NCI-H146 treated with DMSO at 0.1 percent for 48 hours (cell line): ENCODE results near the gene UBE2Q1.

Experiments
- DNase-seq: peaks from one replicate; lab custom pipeline; 2025; ENCODE audit not compliant: unreplicated experiment; lab: John Stamatoyannopoulos, UW

The UBE2Q1 gene

GRCh38 chr1:154557939-154558719 is at the start of gene UBE2Q1:
Gene UBE2Q1 (minus strand): TSS chr1:154558662. CDS start chr1:154558553, 109 bp downstream.
- DNase-seq: no peak

DNA sequence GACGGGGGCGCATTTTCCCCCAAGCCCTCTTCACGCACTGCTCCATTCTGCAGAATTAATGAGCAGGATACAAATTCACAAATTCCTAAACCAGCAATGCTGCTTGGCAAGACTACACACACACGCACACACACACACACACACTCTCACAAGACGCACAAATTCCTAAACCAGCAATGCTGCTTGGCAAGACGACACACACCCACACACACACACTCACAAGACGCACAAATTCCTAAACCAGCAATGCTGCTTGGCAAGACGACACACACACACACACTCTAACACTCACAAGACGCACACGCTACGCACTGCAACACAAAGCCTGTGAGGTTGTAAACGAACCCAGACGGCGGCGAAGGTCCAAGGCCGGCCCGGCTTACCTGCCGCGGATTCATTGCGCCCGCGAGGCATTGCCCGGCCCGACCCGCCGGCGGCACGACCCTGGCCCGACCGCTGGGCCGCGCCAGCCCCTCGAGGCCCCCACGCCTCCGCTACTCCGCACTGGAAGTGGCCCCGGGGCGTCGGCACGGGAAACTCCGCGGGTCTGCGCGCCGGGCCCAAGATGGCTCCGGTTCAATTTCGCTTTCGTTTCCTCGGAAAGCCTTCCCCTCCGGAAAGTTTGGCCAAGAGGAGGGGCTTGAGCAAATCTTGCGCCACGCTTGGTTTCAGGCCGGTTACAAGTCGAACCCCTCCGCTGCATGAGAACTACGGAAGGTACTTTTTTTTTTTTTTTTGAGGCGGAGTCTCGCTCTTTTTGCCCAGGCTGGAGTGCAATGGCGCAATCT is 49.3 kb upstream of the UBE2Q1 start, which contains the start of gene ADAR:
TSS of gene ADAR (minus strand) at position 578 of the 788 bp plus-strand sequence. CDS start at position 398, 180 bp downstream.
- peak; percentile 27 for DNase-seq

DNA sequence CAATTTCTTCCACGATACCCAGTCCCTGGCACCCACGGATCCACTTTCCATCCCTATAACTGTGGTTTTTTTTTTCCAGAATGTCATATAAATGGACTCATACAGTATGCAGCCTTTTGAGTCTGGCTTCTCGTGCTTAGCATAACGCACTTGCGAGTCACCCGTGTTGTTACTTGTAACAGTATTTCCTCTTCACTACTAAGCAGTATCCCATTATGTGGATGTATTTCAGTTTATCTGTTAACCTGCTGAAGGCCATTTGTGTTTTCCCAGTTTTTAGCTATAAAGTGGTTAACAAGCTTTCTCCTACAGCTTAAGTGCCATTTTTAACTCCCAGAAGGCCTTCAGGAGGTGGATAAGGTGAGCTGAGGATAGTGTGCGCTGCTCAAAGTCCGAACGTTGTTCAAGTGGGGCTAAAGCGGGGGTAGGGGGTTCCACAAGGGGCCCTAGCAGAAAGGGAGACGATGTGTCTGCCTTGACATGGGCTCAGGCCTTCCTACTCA is 48.7 kb upstream of the UBE2Q1 start:
- DNase-seq: no peak

DNA sequence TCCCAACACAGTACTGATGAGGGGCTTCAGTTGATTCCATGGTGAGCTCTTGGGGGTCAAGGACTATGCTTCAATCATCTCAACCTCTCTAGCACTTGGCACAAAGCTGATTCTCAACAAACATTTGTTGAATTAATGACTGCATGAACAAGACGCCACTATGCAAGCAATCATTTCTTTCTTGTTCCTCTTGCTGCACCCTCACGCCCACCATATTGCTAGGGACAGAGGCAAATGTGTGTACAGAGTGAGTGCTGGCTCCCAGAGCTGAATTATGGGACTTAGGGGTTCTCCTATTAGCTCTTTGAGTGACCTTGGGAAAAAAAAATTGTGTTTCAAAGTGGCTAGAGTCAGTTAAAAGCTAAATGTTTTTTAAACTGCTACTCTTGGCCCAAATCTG is 47.1 kb upstream of the UBE2Q1 start:
- DNase-seq: no peak

GRCh38 chr1:154603317-154603716 is 44.9 kb upstream of the UBE2Q1 start:
- no peak for DNase-seq

DNA sequence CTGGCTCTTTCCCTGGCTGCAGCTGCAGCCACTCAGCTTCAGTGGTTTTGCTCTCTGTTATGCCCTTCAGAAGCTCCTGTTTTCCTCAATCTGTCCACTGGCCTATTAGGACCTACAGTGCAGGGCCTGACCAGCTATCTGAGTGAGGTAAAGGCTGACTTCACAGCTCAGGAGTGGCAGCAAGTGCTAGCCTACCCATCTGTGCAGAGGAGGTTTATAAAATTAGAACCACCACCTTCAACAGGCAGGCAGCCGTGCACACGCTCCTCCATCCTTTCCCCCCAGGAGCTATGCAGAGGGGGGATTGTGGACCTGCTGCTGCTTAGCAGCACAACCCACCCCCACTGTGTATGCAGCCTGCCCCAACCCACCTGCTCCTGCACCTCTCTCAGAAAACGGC is 41.2 kb upstream of the UBE2Q1 start:
- DNase-seq: no peak

- DNase-seq: no peak
Measured at GRCh38 chr1:154598871-154599635, 40.6 kb upstream of the UBE2Q1 start.

DNA sequence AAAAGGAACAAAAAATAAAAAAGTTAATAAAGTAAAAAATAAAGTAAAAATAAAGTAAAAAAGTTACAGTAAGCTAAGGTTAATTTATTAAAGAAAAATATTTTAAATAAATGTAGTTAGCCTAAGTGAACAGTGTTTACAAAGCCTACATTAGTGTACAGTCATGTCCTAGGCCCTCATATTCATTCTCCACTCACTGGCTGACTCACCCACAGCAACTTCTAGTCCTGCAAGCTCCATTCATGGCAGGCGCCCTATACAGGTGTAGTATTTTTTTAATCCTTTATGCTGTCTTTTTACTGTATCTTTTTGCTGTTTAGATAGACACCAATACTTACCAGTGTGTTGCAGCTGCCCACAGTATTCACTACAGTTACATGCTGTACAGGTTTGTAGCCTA is 37.2 kb upstream of the UBE2Q1 start:
- no peak for DNase-seq

GRCh38 chr1:154594811-154595210 is 36.3 kb upstream of the UBE2Q1 start:
- no peak for DNase-seq

DNA sequence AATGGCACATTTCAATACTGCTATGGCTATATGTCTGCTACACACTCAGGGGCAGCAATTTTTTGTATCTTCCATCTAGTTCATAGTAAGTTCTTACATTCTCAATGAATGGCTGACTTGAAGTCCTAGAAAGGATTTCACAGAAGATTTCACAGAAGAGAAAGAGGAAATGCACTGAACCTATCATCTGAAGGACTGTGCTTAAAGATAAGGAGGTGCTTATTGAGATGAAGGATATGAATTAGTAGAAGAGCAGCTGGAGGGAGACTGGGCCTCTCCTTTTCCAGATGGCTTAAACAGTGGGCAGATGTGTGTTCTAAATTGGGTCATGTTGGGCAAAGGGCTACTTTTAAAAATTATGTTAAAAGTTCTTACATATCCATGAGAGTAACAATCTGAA is 34.9 kb upstream of the UBE2Q1 start:
- no peak for DNase-seq

GRCh38 chr1:154591206-154591605 is 32.7 kb upstream of the UBE2Q1 start:
- DNase-seq: no peak

DNA sequence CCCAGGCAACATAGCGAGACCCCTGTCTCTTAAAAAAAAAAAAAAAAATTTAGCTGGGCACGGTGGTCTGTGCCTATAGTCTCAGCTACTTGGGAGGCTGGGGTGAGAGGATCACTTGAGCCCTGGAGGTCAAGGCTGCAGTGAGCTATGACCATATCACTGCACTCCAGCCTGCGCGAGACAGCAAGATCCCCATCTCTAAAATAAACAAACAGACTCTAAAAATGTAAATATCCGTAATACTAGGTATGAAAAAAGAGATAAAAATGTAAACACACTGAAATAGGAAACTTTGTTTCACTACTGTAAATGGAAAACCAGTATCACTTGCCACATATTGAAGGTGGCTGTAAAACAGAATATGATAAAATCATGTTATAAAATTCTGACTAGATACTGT is 32.3 kb upstream of the UBE2Q1 start:
- no peak for DNase-seq

- no peak for DNase-seq
Measured at GRCh38 chr1:154589780-154590179, 31.3 kb upstream of the UBE2Q1 start.

GRCh38 chr1:154586641-154587040 is 28.2 kb upstream of the UBE2Q1 start:
- no peak for DNase-seq

DNA sequence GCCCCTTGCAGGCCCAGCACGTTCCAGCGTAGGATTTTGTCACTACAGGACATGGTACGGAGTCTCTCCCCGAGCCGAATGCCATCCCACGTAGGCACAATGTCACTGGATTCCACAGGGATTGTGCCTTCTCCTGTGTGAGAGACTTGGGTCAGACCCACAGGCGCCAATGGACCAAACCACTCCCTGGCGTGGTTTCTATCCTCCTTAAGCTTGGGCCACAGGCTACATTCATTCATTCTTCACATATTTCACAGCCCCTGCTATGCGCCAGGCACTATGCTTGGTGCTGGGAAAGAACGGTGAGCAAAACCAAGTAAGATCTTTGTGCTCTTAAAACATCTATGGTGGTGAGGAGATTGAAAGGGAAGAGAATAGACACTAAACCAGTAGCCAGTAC is 27.8 kb upstream of the UBE2Q1 start:
- DNase-seq: no peak

GRCh38 chr1:154584267-154584994 is 26.0 kb upstream of the UBE2Q1 start:
- DNase-seq: no peak

DNA sequence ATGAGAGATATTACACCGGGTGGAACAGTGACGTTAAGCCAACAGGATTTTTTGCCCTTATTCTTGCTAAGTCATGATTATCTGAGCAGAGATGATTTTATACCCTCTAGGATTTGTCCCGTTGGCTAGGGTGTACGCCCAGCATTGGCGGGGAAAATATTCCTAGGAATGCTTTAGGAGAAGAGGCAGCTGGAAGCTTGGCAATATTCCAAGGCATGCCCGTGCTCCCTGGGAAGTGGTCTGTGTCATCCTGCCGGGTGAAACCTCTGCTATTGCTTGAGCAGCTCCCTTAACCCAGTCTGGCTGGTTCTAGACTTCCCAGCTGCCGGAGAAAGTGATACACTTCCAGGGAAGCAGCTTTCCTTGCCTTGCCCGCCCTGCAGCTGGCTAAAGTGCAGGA is 25.3 kb upstream of the UBE2Q1 start:
- DNase-seq: no peak

GRCh38 chr1:154582885-154583284 is 24.4 kb upstream of the UBE2Q1 start:
- DNase-seq: no peak

DNA sequence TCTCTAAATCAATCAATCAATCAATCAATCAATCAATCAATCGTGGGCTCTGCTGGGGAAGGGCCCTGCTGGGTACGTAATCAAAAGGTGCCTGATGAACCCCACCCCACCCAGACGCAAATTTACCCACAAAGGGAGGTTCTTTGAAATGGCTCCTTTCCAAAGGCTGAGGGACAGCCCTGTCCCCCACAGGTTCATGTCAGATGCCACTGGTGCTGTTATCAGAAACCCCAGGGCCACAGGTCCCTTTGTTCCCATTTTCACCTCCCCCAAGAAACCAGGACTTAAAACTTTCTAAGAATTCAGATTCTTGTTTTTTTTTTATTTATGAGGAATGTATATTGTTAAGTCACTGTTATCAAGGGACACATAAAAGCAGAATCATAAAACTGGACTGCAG is 23.3 kb upstream of the UBE2Q1 start:
- DNase-seq: no peak

DNA sequence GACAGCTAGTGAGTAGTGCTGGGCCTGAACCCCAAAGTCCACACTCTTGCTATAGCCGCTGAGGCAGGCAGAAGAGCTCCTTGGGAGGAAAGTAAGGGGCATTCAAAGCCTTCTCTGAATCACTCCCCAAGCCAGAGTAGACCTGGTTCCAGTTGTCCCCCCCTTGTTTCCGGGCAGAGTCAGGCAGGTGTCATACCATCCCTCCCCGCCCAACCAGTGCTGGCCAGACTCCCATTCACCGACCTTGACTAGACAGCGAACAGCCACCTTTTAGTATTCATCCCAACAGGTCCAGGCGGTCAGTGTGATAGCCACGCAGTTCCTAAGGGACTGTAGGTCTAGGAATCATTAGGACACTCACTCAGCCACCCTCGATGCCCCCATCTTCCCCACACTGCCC is 20.9 kb upstream of the UBE2Q1 start:
- DNase-seq: no peak

DNA sequence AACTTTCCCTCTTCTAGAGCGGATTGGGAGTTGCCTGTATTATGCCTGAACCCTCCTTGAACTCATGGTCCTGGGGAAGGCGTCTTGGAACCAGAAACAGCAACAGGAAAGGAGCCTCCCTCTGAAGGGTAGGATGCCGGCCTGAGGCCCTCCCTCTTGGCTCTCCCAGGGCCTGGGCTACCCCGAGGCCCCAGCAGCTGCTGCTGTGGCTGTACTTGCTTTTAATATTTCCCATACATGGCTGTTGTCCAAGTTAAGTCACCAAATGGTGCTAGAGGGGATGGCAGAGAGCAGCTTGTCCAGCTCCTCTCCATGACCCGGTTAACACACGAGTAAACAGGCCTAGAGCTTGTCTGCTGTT is 19.6 kb upstream of the UBE2Q1 start:
- no peak for DNase-seq
